ENCODE results near the gene OPA3.

OPA3 gene

GRCh38 chr19:45499196-45500180 lies 85.1 kb downstream of the OPA3 start:
- peaks cover 8% of the 10 kb centered on the region; the same call in 1 of the 2 replicates for H3K27me3 ChIP-seq (ENCODE audit: control insufficient read depth, insufficient read depth, low read length)
- H3K9ac ChIP-seq (ENCODE audit: low read depth, low read length), result no peak overlapping the region
- no peaks in the 10 kb centered on the region for H3K9me3 ChIP-seq (ENCODE audit: control insufficient read depth, insufficient read depth, low read length)
- H3K27ac ChIP-seq (ENCODE audit: low read depth, low read length), result peak overlapping the region; percentile 28
- H3K4me3 ChIP-seq (ENCODE audit: low read depth, low read length), result peak overlapping the region; percentile 50
- no peaks in the 10 kb centered on the region for H3K36me3 ChIP-seq (ENCODE audit: control insufficient read depth, insufficient read depth, low read length)
- H3K4me1 ChIP-seq (ENCODE audit: control insufficient read depth, insufficient read depth, low read length), result peaks cover 20% of the 10 kb centered on the region

- H3K4me3 ChIP-seq (ENCODE audit: low read depth, low read length), result peak within 1 kb of the TSS; percentile 67
- H3K27me3 ChIP-seq (ENCODE audit: control insufficient read depth, insufficient read depth, low read length), result peaks cover 8% of the 10 kb centered on the region; the same call in 1 of the 2 replicates
- peaks cover 20% of the 10 kb centered on the region for H3K4me1 ChIP-seq (ENCODE audit: control insufficient read depth, insufficient read depth, low read length)
- H3K9ac ChIP-seq (ENCODE audit: low read depth, low read length), result 0 out of 2 replicates have a peak within 1 kb of the TSS, but pooled peaks have one; percentile 2
- 0 out of 2 replicates have a peak, but pooled peaks cover 4% of the 10 kb centered on the region for H3K36me3 ChIP-seq (ENCODE audit: control insufficient read depth, insufficient read depth, low read length)
- H3K9me3 ChIP-seq (ENCODE audit: control insufficient read depth, insufficient read depth, low read length), result no peaks in the 10 kb centered on the region
- H3K27ac ChIP-seq (ENCODE audit: low read depth, low read length), result no peak within 1 kb of the TSS
These were observed 86.0 kb downstream of the OPA3 start, which contains the start of gene PPM1N for GRCh38 chr19:45498411-45499195. TSS of gene PPM1N (plus strand) at chr19:45498443. CDS start at chr19:45498473, 30 bp downstream.

DNA sequence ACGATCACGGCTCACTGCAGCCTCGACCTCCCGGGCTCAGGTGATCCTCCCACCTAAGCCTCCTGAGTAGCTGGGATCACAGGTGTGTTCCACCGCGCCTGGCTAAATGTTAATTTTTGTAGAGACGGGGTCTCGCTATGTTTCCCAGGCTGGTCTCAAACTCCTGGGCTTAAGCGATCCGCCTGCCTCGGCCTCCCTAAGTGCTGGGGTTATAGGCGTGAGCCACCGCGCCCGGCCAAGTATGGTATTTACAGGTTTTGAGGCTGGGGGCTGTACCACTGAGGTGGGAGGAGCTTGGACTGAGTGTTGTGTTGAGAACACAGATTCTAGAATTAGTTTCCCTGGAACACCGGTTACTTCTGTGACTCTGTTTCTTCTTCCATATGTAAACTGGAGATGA lies 86.8 kb downstream of the OPA3 start:
- Histone ChIP-seq H3K4me3 (ENCODE audit: low read depth, low read length) (peak overlapping the region; percentile 49), H3K9ac (ENCODE audit: low read depth, low read length) (no peak overlapping the region), H3K27ac (ENCODE audit: low read depth, low read length) (no peak overlapping the region), H3K9me3 (ENCODE audit: control insufficient read depth, insufficient read depth, low read length) (no peaks in the 10 kb centered on the region), H3K27me3 (ENCODE audit: control insufficient read depth, insufficient read depth, low read length) (peaks cover 8% of the 10 kb centered on the region; the same call in 1 of the 2 replicates), H3K4me1 (ENCODE audit: control insufficient read depth, insufficient read depth, low read length) (peaks cover 27% of the 10 kb centered on the region), H3K36me3 (ENCODE audit: control insufficient read depth, insufficient read depth, low read length) (0 out of 2 replicates have a peak, but pooled peaks cover 4% of the 10 kb centered on the region)

DNA sequence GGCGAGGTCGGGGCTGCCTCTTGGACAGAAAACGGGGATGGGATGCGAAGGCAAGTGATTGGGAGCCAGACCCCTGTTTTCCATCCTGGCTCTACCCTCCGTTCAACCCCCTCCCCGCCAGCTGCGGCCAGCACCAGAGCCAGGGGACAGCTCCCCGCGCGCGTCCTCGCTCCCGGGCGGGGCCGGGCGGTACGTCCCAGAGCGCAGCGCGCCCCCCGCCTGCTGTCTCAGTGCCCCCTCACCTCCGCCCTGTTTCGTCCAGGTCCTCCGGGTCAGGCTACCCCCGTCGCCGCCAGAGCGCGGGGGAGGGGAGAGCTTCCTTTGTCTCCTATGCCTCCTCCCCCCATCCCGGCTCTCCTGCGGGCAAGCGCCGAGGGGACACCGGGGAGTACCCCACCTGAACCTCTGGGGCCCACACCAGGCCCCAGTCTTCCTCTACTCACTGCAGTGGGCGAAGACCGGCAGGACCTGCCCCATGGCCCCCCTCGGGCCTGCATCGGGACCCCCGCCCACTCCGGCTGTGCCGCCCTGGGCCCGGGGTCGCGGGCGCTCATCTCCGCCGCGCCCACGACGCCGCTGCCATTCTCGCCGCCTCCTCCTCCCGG lies 88.2 kb downstream of the OPA3 start:
- H3K36me3 ChIP-seq (ENCODE audit: control insufficient read depth, insufficient read depth, low read length), result 0 out of 2 replicates have a peak, but pooled peaks cover 4% of the 10 kb centered on the region
- peaks cover 22% of the 10 kb centered on the region for H3K4me1 ChIP-seq (ENCODE audit: control insufficient read depth, insufficient read depth, low read length)
- peak overlapping the region; percentile 27; the same call in 1 of the 2 replicates for H3K9ac ChIP-seq (ENCODE audit: low read depth, low read length)
- no peaks in the 10 kb centered on the region for H3K9me3 ChIP-seq (ENCODE audit: control insufficient read depth, insufficient read depth, low read length)
- H3K27ac ChIP-seq (ENCODE audit: low read depth, low read length), result peak overlapping the region; percentile 75
- H3K4me3 ChIP-seq (ENCODE audit: low read depth, low read length), result peak overlapping the region; percentile 78
- peaks cover 8% of the 10 kb centered on the region; the same call in 1 of the 2 replicates for H3K27me3 ChIP-seq (ENCODE audit: control insufficient read depth, insufficient read depth, low read length)

DNA sequence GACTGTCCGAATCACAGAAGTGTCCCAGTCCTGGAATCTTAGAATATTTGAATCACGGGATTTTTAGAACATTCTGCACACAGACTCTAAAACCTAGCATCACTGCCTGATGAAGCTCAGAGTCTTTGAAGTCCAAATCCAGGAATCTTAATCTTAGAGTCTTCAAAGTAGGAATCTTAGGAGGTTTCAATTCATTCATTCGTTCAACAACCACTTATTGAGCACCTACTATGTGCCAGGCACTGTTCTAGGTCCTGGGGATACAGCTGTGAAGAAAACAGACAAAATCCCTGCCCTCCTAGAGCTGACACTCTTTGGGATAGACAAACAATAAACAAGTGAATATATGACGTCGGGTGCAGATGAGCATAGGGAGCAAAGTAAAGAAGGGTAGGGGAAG lies 89.4 kb downstream of the OPA3 start:
- peaks cover 8% of the 10 kb centered on the region; the same call in 1 of the 2 replicates for H3K27me3 ChIP-seq (ENCODE audit: control insufficient read depth, insufficient read depth, low read length)
- H3K27ac ChIP-seq (ENCODE audit: low read depth, low read length), result no peak overlapping the region
- peaks cover 16% of the 10 kb centered on the region for H3K4me1 ChIP-seq (ENCODE audit: control insufficient read depth, insufficient read depth, low read length)
- no peak overlapping the region for H3K4me3 ChIP-seq (ENCODE audit: low read depth, low read length)
- no peaks in the 10 kb centered on the region for H3K9me3 ChIP-seq (ENCODE audit: control insufficient read depth, insufficient read depth, low read length)
- no peak overlapping the region for H3K9ac ChIP-seq (ENCODE audit: low read depth, low read length)
- 0 out of 2 replicates have a peak, but pooled peaks cover 4% of the 10 kb centered on the region for H3K36me3 ChIP-seq (ENCODE audit: control insufficient read depth, insufficient read depth, low read length)

DNA sequence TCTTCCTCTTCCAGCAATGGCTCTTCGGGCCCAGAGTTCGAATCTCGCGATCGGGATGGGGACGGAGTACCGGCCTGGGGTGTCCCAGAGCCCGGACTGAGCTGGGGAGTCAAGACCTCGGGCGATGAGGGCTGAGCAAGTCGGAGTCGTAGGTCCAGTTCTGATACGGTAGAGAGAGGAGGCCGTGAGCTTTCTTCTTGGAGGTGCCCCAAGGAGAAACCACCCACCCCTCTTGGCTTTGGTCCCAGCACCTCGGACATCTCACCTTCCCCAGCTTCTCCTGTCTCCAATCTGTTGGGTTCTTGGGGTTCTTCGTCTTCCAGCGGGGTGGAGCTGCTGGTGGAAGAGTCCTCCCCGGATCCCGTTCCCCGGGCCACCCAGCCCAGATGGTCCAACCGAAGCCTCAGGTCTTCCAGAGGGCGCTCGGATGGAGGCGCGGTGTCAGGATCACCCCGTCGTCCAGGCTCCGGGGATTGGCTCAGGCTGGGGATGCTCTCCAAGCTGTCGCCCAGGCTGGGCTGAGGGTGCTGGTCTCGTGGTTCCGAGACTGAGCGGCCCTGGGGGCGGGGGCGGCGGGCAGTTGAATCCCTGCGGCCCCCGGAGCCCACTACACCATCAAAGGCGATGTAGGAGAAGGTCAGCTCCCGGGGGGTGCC lies 90.2 kb downstream of the OPA3 start:
- H3K4me1 ChIP-seq (ENCODE audit: control insufficient read depth, insufficient read depth, low read length), result peaks cover 16% of the 10 kb centered on the region
- no peaks in the 10 kb centered on the region for H3K9me3 ChIP-seq (ENCODE audit: control insufficient read depth, insufficient read depth, low read length)
- peaks cover 8% of the 10 kb centered on the region; the same call in 1 of the 2 replicates for H3K27me3 ChIP-seq (ENCODE audit: control insufficient read depth, insufficient read depth, low read length)
- H3K4me3 ChIP-seq (ENCODE audit: low read depth, low read length), result no peak overlapping the region
- H3K27ac ChIP-seq (ENCODE audit: low read depth, low read length), result no peak overlapping the region
- H3K36me3 ChIP-seq (ENCODE audit: control insufficient read depth, insufficient read depth, low read length), result 0 out of 2 replicates have a peak, but pooled peaks cover 4% of the 10 kb centered on the region
- no peak overlapping the region for H3K9ac ChIP-seq (ENCODE audit: low read depth, low read length)

DNA sequence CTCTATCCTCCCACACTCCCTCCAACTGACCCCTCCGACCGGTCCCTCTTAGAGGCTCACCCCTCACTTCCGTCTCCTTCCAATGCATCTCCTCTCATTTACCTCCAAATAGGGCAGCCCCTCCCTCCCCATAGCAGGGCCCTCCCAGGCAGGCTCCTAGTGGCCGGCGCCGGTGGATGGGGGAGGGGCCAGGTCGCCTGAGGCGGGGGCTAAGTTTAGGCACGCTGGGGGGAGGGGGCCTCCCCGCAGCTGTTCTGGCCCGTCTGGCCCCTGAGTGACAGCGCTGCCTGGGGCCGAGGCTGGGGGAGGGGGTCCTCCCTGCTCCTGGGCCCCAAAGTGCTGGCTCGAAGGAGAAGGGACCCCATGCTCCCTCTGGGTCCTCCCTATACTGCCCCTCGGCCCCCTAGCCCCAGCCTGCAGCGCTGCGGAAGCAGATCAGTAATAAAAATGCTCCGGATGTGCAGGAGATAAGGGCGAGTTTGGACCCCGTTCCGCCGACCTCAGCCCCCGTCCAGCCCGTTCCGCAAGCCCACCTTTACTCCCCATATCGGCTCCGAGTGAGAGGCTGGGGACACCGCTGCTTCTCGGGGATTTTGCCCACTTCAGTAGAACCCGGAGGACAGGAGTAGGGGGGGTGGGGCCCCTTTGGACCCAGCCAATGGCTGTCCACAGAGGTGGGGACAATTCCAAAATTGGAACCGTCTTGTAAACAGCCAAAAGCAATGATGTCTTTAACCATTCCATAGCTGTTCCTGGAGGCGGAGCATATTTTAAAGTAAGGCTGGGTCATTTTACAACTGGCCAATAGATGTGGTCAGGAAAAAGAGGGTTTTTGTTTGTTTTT lies 91.8 kb downstream of the OPA3 start:
- no peaks in the 10 kb centered on the region for H3K9me3 ChIP-seq (ENCODE audit: control insufficient read depth, insufficient read depth, low read length)
- H3K27ac ChIP-seq (ENCODE audit: low read depth, low read length), result peak overlapping the region; percentile 87
- no peak overlapping the region; the same call in 1 of the 2 replicates for H3K9ac ChIP-seq (ENCODE audit: low read depth, low read length)
- peak overlapping the region; percentile 69 for H3K4me3 ChIP-seq (ENCODE audit: low read depth, low read length)
- H3K27me3 ChIP-seq (ENCODE audit: control insufficient read depth, insufficient read depth, low read length), result no peaks in the 10 kb centered on the region
- H3K4me1 ChIP-seq (ENCODE audit: control insufficient read depth, insufficient read depth, low read length), result peaks cover 11% of the 10 kb centered on the region
- 0 out of 2 replicates have a peak, but pooled peaks cover 10% of the 10 kb centered on the region for H3K36me3 ChIP-seq (ENCODE audit: control insufficient read depth, insufficient read depth, low read length)

GRCh38 chr19:45492137-45492626 lies 92.4 kb downstream of the OPA3 start:
- Histone ChIP-seq H3K9me3 (ENCODE audit: control insufficient read depth, insufficient read depth, low read length) (no peaks in the 10 kb centered on the region), H3K9ac (ENCODE audit: low read depth, low read length) (no peak overlapping the region), H3K4me3 (ENCODE audit: low read depth, low read length) (peak overlapping the region; percentile 69; the same call in 1 of the 2 replicates), H3K36me3 (ENCODE audit: control insufficient read depth, insufficient read depth, low read length) (0 out of 2 replicates have a peak, but pooled peaks cover 12% of the 10 kb centered on the region), H3K4me1 (ENCODE audit: control insufficient read depth, insufficient read depth, low read length) (peaks cover 7% of the 10 kb centered on the region; the same call in 1 of the 2 replicates), H3K27me3 (ENCODE audit: control insufficient read depth, insufficient read depth, low read length) (no peaks in the 10 kb centered on the region), H3K27ac (ENCODE audit: low read depth, low read length) (no peak overlapping the region)

DNA sequence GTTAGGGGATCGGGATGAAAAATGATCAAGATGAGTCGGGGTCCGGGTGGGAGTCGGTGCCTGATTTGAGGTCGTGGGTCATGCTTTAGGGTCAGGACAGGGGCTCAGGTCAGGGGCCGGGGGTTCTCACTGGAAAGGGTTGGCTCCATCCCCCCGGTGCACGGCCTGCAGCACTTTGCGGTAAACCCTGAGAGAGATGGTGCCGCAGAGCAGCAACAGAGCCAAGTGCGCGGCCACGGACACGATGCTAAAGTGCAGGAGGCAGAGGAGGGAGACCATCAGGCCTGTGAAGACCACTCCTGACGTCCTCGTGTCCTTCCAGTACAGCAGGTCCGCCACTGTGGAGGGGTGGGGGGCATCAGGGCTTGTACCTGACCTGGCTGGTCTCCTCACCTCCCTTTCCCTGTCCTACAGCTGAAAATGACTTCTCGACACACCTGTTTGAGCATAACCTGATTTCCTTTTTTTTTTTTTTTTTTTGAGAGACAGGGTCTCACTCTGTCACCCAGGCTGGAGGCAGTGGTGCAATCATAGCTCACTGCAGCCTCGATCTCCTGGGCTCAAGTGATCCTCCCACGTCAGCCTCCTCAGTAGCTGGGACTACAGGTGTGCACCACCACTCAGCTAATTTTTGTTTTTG lies 95.3 kb downstream of the OPA3 start:
- Histone ChIP-seq H3K27me3 (ENCODE audit: control insufficient read depth, insufficient read depth, low read length) (no peaks in the 10 kb centered on the region), H3K4me1 (ENCODE audit: control insufficient read depth, insufficient read depth, low read length) (peaks cover 10% of the 10 kb centered on the region), H3K9me3 (ENCODE audit: control insufficient read depth, insufficient read depth, low read length) (no peaks in the 10 kb centered on the region), H3K27ac (ENCODE audit: low read depth, low read length) (no peak overlapping the region), H3K9ac (ENCODE audit: low read depth, low read length) (no peak overlapping the region), H3K4me3 (ENCODE audit: low read depth, low read length) (no peak overlapping the region), H3K36me3 (ENCODE audit: control insufficient read depth, insufficient read depth, low read length) (0 out of 2 replicates have a peak, but pooled peaks cover 12% of the 10 kb centered on the region)
